EH (cell line): ENCODE measurements around the gene MCUB.
"Not testable (repeated sequence)": the region's sequence is repeated elsewhere in the genome, so short reads cannot be mapped to it uniquely, and the experiment has no call there.

Source experiments
- DNase-seq: peaks from one replicate; pipeline ENCODE4 v3.0.0-alpha.2; 2015; ENCODE audit warnings: low read depth

MCUB gene

DNA sequence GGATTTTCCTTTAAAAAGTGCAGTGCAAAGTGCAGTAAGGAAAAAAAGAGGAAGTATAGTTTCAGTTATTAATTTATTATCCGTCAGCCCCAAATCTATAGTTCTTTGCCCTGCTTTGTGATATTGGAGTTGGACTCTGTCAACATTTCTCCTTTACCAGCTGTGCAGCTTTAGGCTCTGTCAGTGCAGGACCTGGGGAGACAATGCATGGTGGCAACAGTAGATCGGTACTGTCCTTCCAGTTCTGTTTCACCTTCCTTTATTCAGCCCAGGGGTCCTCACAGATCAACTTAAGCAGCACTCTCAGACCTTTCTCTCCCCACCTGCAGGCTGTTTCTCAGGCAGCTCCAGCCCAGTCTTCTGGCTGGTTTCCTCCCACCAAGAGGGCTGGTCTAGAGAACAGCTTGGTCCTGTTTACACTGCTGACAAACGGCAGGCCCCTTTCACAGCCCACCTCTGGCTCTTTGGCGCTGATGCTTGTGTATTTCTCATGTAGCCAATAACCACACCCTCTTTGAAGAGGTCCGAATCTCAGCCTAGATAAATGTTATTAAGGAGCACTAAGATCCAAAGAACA, 71.6 kb downstream of the MCUB start:
- no peak for DNase-seq

DNA sequence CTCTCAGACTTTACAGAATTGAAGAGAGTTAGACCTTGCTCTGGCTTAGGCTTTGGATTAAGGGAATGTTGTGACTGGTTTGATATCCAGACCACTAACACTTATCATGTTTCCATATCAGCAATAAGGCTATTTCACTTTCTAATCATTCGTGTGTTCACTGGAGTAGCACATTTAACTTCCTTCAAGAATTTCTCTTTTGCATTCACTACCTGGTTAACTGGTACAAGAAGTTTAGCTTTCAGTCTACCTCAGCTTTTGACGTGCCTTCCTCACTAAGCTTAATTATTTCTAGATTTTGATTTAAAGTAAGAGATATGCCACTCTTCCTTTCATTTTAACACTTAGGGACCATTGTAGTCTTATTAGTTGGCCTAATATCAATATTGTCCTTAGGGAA, 80.6 kb downstream of the MCUB start:
- no peak for DNase-seq

DNA sequence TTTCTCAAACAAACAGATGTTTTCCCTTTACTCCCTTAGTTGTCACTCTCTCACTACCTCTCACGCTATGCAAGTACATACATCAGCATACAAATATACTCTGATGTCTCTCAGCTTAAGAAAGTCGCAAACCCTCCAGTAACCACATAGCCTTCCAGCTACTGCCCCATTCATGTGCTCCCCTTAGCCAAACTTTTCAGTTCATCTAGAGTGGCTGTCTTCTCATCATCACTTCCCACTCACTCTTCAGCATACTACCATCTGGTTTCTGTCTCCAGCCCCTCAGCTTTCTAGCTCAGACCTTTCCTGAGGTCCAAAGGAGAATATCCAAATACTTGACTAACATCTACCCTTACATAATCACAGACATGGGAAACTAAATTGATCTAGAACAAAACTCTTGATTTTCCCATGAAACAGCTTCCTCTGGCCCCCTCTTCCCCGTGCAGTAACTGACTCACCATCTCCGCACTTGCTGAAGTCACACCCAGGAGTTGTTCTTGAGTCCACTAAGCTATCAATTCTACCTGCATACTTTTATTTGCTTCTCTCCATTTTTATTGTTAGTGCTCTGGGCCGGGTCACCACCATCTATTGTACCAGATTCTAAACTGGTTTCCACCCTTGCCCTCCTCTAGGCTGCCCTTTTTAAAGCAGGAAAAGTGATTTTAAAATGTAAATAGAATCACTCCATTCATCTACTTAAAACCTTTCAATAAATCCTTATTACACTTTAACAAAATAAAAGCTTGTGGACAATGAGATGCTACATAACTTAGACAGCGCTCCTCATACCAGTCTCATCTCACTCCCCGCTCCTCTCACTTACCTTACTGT, 86.0 kb downstream of the MCUB start:
- DNase-seq = no peak

GRCh38 chr4:109648266-109648996, 88.4 kb downstream of the MCUB start:
- no peak for DNase-seq

DNA sequence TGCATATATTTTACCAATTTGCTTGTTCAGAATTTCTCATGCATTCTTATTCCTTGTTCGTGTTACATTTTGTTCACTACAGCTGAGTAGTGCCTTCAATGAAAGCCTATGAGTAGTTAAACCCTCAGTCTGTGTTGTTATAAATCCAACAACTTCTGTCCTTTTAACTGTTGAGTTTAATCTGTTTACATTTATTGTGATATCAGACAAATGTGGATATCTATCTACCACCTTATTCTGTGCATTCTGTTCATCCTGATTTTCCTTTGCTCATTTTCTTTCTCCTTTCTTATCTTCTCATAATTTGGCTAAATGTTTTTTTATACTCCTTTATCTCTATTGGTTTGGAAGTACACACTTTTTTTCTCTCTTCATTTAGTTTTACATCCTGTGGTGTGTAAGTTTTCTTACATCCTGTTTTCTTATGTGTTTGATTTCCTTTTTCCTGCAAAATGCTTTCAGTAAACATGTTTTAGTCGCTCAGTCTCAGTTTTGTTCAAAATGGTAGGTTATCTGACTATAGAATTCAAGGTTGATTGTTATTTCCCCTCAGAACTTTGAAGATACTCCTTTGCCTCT, 89.0 kb downstream of the MCUB start:
- no peak for DNase-seq

- DNase-seq = no peak
Observed at GRCh38 chr4:109649872-109650271, 89.8 kb downstream of the MCUB start.

DNA sequence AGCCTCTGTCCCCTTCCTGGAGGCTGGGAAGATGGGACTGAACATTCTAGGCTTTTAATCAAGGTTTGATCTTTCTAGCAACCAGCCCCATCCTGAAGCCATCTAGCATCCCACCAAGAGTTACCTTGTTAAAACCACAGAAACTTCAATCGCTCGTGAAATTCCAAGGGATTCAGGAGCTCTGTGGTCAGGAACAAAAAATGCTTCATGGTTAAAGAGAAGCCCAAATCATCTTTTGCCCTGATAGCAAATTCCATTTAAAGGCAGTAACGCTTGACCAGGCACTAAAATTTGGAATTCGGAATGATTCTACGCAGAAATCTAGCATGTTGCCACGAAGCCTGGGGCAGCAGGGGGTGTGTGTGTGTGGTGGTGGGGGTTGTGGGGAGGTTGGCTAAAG, 95.3 kb downstream of the MCUB start:
- no peak for DNase-seq

DNA sequence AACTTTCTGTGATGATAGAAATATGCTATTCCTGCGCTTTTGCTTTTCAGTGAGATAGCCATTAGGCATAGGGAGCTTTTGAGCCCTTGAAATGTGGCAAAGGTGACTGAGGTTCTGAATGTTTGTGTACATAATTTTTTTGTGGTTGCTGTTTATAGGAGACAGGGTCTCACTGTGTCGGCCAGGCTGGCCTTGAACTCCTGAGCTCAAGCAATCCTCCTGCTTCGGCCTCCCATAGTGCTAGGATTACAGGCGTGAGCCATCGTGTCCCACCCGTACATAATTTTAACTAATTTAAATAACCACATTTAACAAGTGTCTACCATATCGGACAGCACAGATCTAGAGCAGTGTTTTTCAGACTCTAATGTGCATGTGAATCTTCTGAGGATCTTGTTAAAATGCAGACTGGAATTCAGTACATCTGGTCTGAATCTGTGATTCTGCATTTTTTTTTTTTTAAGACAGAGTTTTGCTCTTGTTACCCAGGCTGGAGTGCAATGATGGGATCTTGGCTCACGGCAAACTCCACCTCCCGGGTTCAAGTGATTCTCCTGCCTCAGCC, 97.9 kb downstream of the MCUB start:
- DNase-seq = no peak

- peak; percentile 9 for DNase-seq
Observed at GRCh38 chr4:109658871-109659410, 98.9 kb downstream of the MCUB start.

GRCh38 chr4:109662116-109662515, 102.1 kb downstream of the MCUB start:
- DNase-seq = no peak

DNA sequence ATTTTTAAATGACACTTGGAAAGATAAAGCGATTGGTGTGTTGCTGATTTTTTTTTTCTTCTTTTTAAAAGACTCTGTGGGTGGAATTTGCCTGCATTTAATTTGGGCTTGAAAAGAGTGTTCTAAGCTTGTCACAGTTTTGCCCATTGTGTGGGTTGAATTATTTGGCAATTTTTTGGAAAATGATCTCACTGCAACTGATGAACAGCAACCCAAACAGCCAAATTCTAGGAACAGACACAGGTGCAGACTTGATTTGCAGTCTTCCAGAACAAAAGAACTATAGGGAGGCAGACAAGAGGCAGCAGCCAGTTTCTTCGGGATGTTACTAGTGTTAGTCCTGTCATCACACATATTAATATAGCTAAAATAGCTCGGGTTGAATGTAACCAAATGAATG, 102.7 kb downstream of the MCUB start:
- no peak for DNase-seq

DNA sequence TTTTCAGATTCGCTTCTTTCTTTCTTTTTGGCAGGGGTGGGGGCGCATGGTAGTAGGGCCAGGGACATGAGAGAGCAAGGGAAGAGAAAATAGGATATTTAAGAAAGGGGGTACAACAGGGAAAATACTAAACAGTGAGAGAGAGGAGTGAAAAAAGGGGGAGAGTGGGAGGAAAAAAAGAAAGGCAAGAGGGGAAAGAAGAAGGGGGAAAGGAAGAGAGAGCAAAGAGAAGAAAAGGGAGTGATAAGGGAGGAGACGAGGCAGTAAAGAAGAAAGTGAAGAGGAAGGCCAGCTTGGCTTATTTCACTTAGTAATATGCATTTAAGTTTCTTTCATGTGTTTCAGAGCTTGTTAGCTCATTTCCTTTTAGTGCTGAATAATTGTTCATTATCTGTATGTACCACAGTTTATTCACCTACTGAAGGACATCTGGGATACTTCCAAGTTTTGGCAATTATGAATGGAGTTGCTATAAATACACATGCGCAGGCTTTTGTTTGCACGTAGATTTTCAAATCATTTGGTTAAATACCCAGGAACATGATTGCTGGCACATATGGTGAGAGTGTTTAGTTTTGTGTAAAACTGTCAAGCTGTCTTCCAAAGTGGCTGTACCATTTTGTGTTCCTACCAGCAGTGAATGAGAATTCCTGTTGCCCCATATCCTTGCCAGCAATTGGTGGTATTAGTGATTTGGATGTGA, 105.9 kb downstream of the MCUB start:
- DNase-seq = no peak

GRCh38 chr4:109671350-109671749, 111.3 kb downstream of the MCUB start:
- DNase-seq = no peak

DNA sequence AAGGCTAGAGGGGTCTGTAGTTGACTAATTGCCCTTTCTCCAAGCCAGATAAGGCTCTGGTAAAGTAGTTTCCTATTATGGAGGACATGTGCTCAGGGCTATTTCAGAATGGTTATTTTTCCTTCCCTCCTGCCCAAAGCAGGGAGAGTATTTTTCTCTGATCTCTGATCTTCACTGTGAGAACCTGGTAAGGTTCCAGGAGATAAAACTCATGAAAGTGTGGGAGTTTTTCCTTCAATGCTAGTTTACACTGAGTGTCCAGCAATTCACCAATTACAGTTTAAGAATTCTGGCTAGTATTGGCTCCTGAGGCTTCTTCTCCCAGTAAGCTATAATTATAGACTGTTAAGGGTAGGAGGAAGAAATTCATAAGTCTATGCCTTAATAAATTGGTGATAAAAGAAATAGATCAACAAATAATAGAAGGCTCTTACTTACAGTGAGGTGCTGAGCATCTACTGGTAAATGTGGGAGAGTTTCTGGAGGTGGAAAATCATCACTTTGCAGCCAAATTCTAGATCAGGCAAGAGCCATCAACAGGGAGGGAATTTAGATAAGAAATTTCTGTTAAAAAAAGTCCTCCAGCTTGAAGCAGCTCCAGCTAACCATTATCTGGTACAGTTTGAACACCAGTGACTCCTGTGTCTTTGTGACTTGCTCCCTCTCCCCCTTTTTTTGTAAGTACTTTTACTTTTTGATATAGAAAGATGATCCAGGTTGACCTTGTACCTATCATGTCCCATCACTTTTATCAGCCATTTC, 112.3 kb downstream of the MCUB start:
- DNase-seq = no peak

- no peak for DNase-seq
Observed at GRCh38 chr4:109673303-109673702, 113.3 kb downstream of the MCUB start.

- no peak for DNase-seq
Observed at GRCh38 chr4:109675181-109675580, 115.1 kb downstream of the MCUB start.

GRCh38 chr4:109675843-109676242, 115.8 kb downstream of the MCUB start:
- DNase-seq = no peak

GRCh38 chr4:109676886-109677285, 116.8 kb downstream of the MCUB start:
- peak; percentile 6 for DNase-seq

DNA sequence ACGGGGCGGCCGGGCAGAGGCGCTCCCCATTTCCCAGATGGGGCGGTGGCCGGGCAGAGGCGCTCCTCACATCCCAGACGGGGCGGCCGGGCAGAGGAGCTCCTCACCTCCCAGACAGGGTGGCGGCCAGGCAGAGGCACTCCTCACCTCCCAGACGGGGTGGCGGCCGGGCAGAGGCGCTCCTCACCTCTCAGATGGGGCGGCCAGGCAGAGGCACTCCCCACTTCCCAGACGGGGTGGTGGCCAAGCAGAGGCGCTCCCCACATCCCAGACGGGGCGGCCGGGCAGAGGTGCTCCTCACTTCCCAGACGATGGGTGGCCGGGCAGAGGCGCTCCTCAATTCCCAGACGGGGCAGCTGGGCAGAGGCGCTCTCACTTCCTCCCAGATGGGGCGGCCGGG, 118.4 kb downstream of the MCUB start:
- DNase-seq = not testable (repeated sequence)

- not testable (repeated sequence) for DNase-seq
Observed at GRCh38 chr4:109678925-109679324, 118.9 kb downstream of the MCUB start.

DNA sequence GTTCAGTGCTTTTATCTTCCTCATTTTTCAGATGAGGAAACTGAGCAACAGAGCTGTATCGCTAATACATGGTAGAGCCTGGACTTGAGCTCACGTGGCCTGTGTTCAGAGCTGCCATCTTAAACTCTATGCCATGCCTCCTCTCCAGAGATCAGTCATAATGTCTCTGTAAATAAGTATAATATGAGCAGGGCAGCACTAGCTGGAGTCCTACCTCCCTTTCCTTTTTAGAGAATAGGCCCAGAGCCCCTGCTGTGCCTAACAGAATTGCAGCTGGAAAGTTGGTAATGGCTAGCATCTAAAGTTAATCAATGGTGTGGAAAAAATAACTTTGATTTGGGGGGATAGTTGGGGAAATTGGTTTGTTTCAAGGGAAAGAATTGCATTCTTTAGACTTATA, 122.8 kb downstream of the MCUB start:
- no peak for DNase-seq
